ENCODE measurements around the gene MAGI2. TPM values are rescaled to one million over a fixed set of nuclear protein-coding genes. Genes with fewer than 3 reads are reported as not detected.

Gene MAGI2
- total and polyA plus RNA-seq, 8 donors = 1.3 to 4.0 (median 2.0) TPM

- FAIRE-seq (no peak), DNase-seq (no peak), ATAC-seq (no peak)
- WGBS, 2 donors = 85 to 94% methylated on average over 2 of the region's 2 CpGs
- Histone ChIP-seq H3K9me3 (no peaks in the 10 kb centered on the region), H3K4me3 (no peak overlapping the region), H3K27me3 (no peaks in the 10 kb centered on the region), H3K27ac (no peak overlapping the region), H3K4me1 (no peaks in the 10 kb centered on the region), H3K36me3 (no peaks in the 10 kb centered on the region)
- intact Hi-C loops (cut with DNase I) = no loop called here
- TF ChIP-seq CTCF (IDR thresholded peaks at IDR 0.05) = no peak
Observed at GRCh38 chr7:78499971-78500370, 953.5 kb downstream of the MAGI2 start.

- intact Hi-C loops (cut with DNase I) = no loop called here
- DNase-seq = no peak
- H3K36me3 ChIP-seq = no peaks in the 10 kb centered on the region
- no peak overlapping the region for H3K27ac ChIP-seq
- ATAC-seq = no peak
- no peak overlapping the region for H3K4me3 ChIP-seq
- 64 to 72% methylated on average over 2 of the region's 2 CpGs for WGBS, 2 donors
- FAIRE-seq = no peak
- H3K9me3 ChIP-seq = no peaks in the 10 kb centered on the region
- no peaks in the 10 kb centered on the region for H3K4me1 ChIP-seq
- no peaks in the 10 kb centered on the region for H3K27me3 ChIP-seq
- TF ChIP-seq CTCF (IDR thresholded peaks at IDR 0.05) = no peak
Observed at GRCh38 chr7:78499283-78499682, 954.2 kb downstream of the MAGI2 start.

- Histone ChIP-seq H3K4me1 (no peaks in the 10 kb centered on the region), H3K36me3 (no peaks in the 10 kb centered on the region), H3K4me3 (no peak overlapping the region), H3K27me3 (no peaks in the 10 kb centered on the region), H3K27ac (no peak overlapping the region), H3K9me3 (no peaks in the 10 kb centered on the region)
- intact Hi-C loops (cut with DNase I) = no loop called here
- 71 to 72% methylated on average over 4 of the region's 4 CpGs for WGBS, 2 donors
- FAIRE-seq = no peak
- ATAC-seq = no peak
- DNase-seq = no peak
- no peak for TF ChIP-seq CTCF (IDR thresholded peaks at IDR 0.05)
Observed at GRCh38 chr7:78497728-78498427, 955.6 kb downstream of the MAGI2 start.

GRCh38 chr7:78496096-78496630 lies 957.3 kb downstream of the MAGI2 start:
- Histone ChIP-seq H3K27me3 (no peaks in the 10 kb centered on the region), H3K9me3 (no peaks in the 10 kb centered on the region), H3K4me3 (no peak overlapping the region), H3K4me1 (no peaks in the 10 kb centered on the region), H3K27ac (no peak overlapping the region), H3K36me3 (no peaks in the 10 kb centered on the region)
- DNase-seq (no peak), ATAC-seq (no peak), FAIRE-seq (no peak)
- intact Hi-C loops (cut with DNase I) = no loop called here
- no peak for TF ChIP-seq CTCF (IDR thresholded peaks at IDR 0.05)
- WGBS, 2 donors = 48 to 49% methylated on average over 4 of the region's 4 CpGs

GRCh38 chr7:78493401-78493800 lies 960.1 kb downstream of the MAGI2 start:
- intact Hi-C loops (cut with DNase I) = no loop called here
- no peak for ATAC-seq
- TF ChIP-seq CTCF (IDR thresholded peaks at IDR 0.05) = no peak
- Histone ChIP-seq H3K9me3 (no peaks in the 10 kb centered on the region), H3K4me3 (no peak overlapping the region), H3K4me1 (no peaks in the 10 kb centered on the region), H3K27me3 (no peaks in the 10 kb centered on the region), H3K27ac (no peak overlapping the region), H3K36me3 (no peaks in the 10 kb centered on the region)
- no peak for DNase-seq
- no peak for FAIRE-seq
- 91 to 94% methylated on average over 3 of the region's 3 CpGs for WGBS, 2 donors

Data from pancreas (tissue), 10 donors.